ENCODE data around the gene KCTD13. TPM values are rescaled to one million over a fixed set of nuclear protein-coding genes. Genes with fewer than 3 reads are reported as not detected.

Gene KCTD13
- total and polyA plus RNA-seq, 10 of the 15 experiments (the other 5 are each of a cell fraction or from before 2014, with no cell fraction given): 3.3 to 29.2 (median 12.5) TPM

- TF ChIP-seq NKRF (conservative IDR thresholded peaks at IDR 0.05) (no peak), MTA2 (IDR thresholded peaks at IDR 0.05; ENCODE audit: low read depth) (no peak), ZNF207 (IDR thresholded peaks at IDR 0.05; ENCODE audit: borderline replicate concordance) (no peak)
Measured at GRCh38 chr16:29913514-29913913, 12.5 kb downstream of the KCTD13 start (continued).

- in situ Hi-C loops (cut with MboI) (no loop called here), intact Hi-C loops (cut with micrococcal nuclease; ENCODE audit: unreplicated experiment) (no loop called here)
- no peaks in the 10 kb centered on the region for H3K9me3 ChIP-seq (replicated peaks; ENCODE audit: control insufficient read depth, insufficient read depth, low read length)
- RAD21 ChIA-PET (ENCODE audit: unreplicated experiment): no interaction called here
- H4K20me1 ChIP-seq (ENCODE audit: control insufficient read depth, insufficient read depth): no peaks in the 10 kb centered on the region
- DNase-seq (ENCODE audit: low read depth, low spot score) (no peak), ATAC-seq (no peak), FAIRE-seq (no peak)
- SMC1A ChIA-PET (ENCODE audit: uncharacterized antibody, unreplicated experiment): no interaction called here
- peaks cover 0 to 2% of the 10 kb centered on the region in 2 experiments; a peak in 2 of 4 replicates for H3K36me3 ChIP-seq (ENCODE audit: control insufficient read depth in 2 of 2, insufficient read depth in 2 of 2, low read length in 1 of 2)
- no peak overlapping the region for H2AFZ ChIP-seq (ENCODE audit: control insufficient read depth, low read depth, low read length)
- POLR2A ChIA-PET: no interaction called here
- H3K27me3 ChIP-seq (replicated peaks in 1 of 2; ENCODE audit: control insufficient read depth in 2 of 2, insufficient read depth in 2 of 2, low read length in 1 of 2): no peaks in the 10 kb centered on the region
- 89% methylated on average over 11 of the region's 11 CpGs for WGBS (ENCODE audit: insufficient coverage, insufficient replicate concordance, low lambda C conversion rate, missing lambda C conversion rate)
- H3K4me3 ChIP-seq: no peak overlapping the region
- H3K4me2 ChIP-seq (ENCODE audit: control insufficient read depth, insufficient read depth): no peak overlapping the region
- TF ChIP-seq POLR2A (IDR thresholded peaks at IDR 0.05; ENCODE audit: low read depth, low read length) (0 out of 2 replicates have a peak, but pooled peaks have one; percentile 31), ZSCAN29 (IDR thresholded peaks at IDR 0.05) (no peak)
- CTCF ChIA-PET: no interaction called here
- H3K27ac ChIP-seq (ENCODE audit: control insufficient read depth, insufficient read depth): no peak overlapping the region
- BruUV-seq (replicated peaks): no TSS peak
- no peaks in the 10 kb centered on the region for H3K79me2 ChIP-seq (ENCODE audit: control insufficient read depth, insufficient read depth, low read length)
- no peaks in the 10 kb centered on the region for H3K4me1 ChIP-seq (ENCODE audit: control insufficient read depth, insufficient read depth, low read length)
- H3K9ac ChIP-seq (ENCODE audit: control insufficient read depth, insufficient read depth, low read length): no peak overlapping the region
Measured at GRCh38 chr16:29912087-29912486, 13.9 kb downstream of the KCTD13 start.

- H3K4me1 ChIP-seq (ENCODE audit: control insufficient read depth, insufficient read depth, low read length): no peaks in the 10 kb centered on the region
- no peak for ATAC-seq
Measured at GRCh38 chr16:29911676-29912010, 14.4 kb downstream of the KCTD13 start.

More at GRCh38 chr16:29911676-29912010, 14.4 kb downstream of the KCTD13 start:
- WGBS (ENCODE audit: insufficient coverage, insufficient replicate concordance, low lambda C conversion rate, missing lambda C conversion rate): 95% methylated on average over 13 of the region's 15 CpGs
- DNase-seq (ENCODE audit: low read depth, low spot score): no peak
- Histone ChIP-seq H3K27me3 (replicated peaks in 1 of 2; ENCODE audit: control insufficient read depth in 2 of 2, insufficient read depth in 2 of 2, low read length in 1 of 2) (no peaks in the 10 kb centered on the region), H4K20me1 (ENCODE audit: control insufficient read depth, insufficient read depth) (no peaks in the 10 kb centered on the region), H3K79me2 (ENCODE audit: control insufficient read depth, insufficient read depth, low read length) (no peaks in the 10 kb centered on the region), H3K4me3 (no peak overlapping the region), H3K9ac (ENCODE audit: control insufficient read depth, insufficient read depth, low read length) (no peak overlapping the region), H3K9me3 (replicated peaks; ENCODE audit: control insufficient read depth, insufficient read depth, low read length) (no peaks in the 10 kb centered on the region), H3K27ac (ENCODE audit: control insufficient read depth, insufficient read depth) (no peak overlapping the region), H3K4me2 (ENCODE audit: control insufficient read depth, insufficient read depth) (no peak overlapping the region), H2AFZ (ENCODE audit: control insufficient read depth, low read depth, low read length) (no peak overlapping the region), H3K36me3 (ENCODE audit: control insufficient read depth in 2 of 2, insufficient read depth in 2 of 2, low read length in 1 of 2) (peaks cover 0 to 2% of the 10 kb centered on the region in 2 experiments; a peak in 2 of 4 replicates)
- TF ChIP-seq SMC3 (IDR thresholded peaks at IDR 0.05; ENCODE audit: borderline replicate concordance, low read length) (no peak), SPI1 (IDR thresholded peaks at IDR 0.05; ENCODE audit: borderline replicate concordance, insufficient read depth, low read depth, low read length) (no peak)
- CTCF ChIA-PET: no interaction called here
- RAD21 ChIA-PET (ENCODE audit: unreplicated experiment): no interaction called here
- in situ Hi-C loops (cut with MboI): no loop called here
- no peak for FAIRE-seq
- POLR2A ChIA-PET: no interaction called here
- intact Hi-C loops (cut with micrococcal nuclease; ENCODE audit: unreplicated experiment): no loop called here
- no TSS peak for BruUV-seq (replicated peaks)
- SMC1A ChIA-PET (ENCODE audit: uncharacterized antibody, unreplicated experiment): no interaction called here

Data from GM12878 (cell line).